Frontal cortex (tissue), 4 donors: Measurements from ENCODE around the gene MST1. TPM values are rescaled to one million over a fixed set of nuclear protein-coding genes. Genes with fewer than 3 reads are reported as not detected.
"Not testable (repeated sequence)": the region's sequence is repeated elsewhere in the genome, so short reads cannot be mapped to it uniquely, and the experiment has no call there.

Experiments used
- DNase-seq, 2 donors: peaks; one replicate each; pipeline ENCODE4 v3.0.0; 2012; ENCODE audit warnings: low spot score in 2 of 2
- FAIRE-seq: peaks from 2 replicates; lab custom pipeline; 2012; peaks lifted over from hg19 to GRCh38; lab: Jason Lieb, UNC
- total RNA-seq: library from RNA; depleted of rRNA; stranded (reverse); fragments of >200 nt; gene quantifications from one replicate; pipeline ENCODE4 v1.2.3, GENCODE V29; 2014
- donor health status: control.
- donor health status: control.
- donor health status: control.

The MST1 gene
- total RNA-seq, 1 donor from 2014 or later: 6.9 TPM

DNA sequence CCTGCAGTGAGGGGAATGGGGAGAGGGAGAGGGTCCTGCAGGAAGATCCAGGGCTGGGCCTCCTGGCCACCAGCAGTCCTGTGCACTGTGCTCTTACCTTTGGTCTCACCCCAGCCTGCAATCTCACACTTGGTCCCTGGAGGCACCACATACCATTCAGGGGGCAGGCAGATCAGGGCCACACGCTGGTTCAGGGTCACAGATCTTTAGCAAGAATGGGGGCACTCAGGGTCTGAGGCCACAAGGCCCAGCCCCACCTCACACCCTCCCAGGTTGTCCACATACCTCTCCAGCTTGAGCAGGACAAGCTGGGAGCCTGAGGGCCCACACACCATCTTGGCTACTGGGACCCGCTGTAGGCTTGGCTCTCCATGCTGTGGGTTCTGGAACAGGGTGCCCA, 4.8 kb downstream of the MST1 start:
- not testable (repeated sequence) for FAIRE-seq, DNase-seq

- DNase-seq (no peak), FAIRE-seq (no peak)
These were observed 6.1 kb downstream of the MST1 start for GRCh38 chr3:49683162-49683561.

DNA sequence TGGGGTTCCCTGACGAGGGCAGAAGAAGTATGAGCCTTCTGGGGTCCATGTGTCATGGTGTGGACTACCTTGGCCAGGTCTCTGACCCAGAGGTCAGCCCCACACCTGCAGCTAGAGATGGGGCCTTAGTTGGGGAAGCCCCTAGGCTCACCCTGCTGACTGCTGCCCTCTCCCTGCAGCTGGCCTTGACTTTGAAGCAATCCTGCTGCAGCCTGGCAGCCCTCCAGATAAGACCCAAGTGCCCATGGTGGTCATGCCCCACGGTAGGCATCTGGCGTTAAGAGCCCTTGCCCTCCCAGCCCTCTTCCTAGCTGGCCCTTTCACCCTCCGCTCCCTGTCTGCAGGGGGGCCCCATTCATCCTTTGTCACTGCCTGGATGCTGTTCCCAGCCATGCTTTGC, 7.7 kb downstream of the MST1 start:
- no peak for FAIRE-seq
- no peak for DNase-seq

DNA sequence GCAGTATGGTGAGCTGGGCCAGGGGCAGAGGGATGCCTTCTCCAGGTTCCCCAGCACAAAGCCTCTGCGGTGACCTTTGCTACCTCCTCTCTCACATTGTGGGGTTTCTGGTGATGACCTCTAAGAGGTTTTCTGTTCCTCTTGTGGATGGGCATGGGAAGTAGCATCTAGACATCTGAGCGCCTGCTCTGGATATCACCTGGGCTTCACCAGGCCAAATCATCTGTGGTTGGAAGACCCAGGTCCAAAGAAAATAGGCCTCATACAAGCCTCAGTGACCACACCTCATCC, 8.1 kb downstream of the MST1 start:
- DNase-seq: no peak
- no peak for FAIRE-seq

DNA sequence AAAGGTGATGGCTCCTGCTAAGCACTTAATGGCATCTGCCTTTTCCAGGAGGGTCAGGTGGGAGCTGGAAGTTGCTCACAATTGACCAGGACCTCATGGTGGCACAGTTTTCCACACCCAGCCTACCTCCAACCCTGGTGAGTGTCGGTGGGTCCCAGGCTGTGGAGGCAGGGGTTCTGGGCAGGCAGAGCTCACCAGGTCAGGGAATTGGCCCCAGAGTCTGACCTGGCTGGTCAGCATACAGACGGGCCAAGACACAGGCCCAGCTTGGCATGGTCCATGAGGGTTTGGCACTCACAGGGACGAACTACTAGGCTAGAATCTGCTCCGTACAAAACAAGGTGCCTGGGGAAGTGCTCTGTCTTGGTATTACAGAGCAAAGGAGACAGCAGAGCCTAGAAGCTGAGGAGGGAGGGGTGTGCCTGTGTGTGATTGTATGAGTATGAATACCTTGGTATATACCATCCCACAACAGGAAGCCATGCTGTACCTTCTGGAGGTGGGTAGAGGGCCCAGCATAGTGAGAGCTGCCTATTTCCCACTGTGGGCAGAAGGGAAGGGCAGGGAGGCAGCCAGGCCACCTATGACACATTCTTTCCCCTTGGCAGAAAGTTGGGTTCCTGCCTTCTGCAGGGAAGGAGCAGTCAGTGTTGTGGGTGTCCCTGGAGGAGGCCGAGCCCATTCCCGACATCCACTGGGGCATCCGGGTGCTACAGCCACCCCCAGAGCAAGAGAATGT, 8.6 kb downstream of the MST1 start:
- no peak for FAIRE-seq
- no peak for DNase-seq

GRCh38 chr3:49675912-49676311, 13.4 kb downstream of the MST1 start:
- FAIRE-seq (no peak), DNase-seq (no peak)

- no peak for FAIRE-seq
- DNase-seq: no peak
These were observed 14.7 kb downstream of the MST1 start for GRCh38 chr3:49674497-49674983.

DNA sequence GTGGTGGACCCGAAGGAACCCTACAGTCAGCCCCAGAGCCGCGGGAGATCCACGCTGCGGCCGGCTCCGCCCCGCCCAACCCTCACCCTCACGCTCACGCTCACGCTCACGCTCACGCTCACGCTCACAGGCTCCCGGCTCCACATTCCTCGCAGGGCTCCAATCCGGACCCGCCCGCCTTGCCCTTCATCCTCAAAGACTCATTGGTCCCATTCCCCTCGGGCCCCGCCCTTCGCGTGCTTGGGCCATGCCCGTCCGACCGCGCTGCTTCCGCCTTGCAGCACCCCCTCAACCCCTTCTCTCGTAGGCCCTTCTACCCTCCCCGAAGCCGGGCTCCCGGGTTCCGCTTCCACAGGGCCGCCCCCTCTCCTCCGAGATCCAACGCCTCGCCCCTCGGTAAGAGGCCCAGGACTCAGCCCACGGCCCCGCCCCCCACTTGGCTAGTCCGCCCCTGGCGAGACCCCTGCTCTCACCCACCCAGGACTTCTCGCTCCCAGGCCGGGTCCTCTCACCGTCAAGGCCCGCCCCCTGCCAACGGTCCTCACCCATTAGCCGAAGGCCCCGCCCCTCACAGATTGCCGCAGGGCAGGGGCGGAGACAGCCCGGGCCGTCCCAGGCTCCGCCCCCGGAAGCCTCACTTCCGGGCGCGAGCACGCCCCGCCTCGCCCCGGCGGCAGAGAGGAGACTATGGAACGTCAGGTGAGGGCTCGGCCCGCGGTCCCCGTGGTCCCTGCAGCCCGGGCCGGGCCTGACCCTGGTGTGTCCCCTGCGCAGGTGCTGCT, 15.4 kb downstream of the MST1 start, which contains the start of gene APEH:
TSS of gene APEH (plus strand) at position 637 of the 782 bp plus-strand sequence. CDS start at position 688, 51 bp downstream.
- FAIRE-seq (no peak), DNase-seq (peak; percentile 94 to 98)

GRCh38 chr3:49673121-49673714, 16.1 kb downstream of the MST1 start:
- no peak for FAIRE-seq
- DNase-seq: no peak

GRCh38 chr3:49671291-49672288, 17.7 kb downstream of the MST1 start:
- FAIRE-seq (no peak), DNase-seq (peak; percentile 69 to 77)

DNA sequence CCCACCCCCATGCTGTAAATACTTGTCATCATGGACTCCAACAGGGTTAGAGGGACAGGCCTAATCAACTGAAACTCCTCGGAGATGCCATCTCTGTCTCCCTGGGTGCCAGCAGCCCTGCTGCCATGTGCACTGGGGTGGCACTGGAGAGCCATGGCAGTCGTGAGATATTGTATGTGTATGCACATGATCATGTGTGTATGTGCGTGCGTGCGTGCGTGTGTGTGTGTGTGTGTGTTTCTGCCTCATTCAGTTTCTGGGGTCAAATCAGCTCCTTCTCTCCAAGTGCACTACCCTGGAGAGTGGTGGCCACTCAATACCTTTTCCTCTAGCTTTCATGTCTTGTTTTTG, 18.4 kb downstream of the MST1 start:
- DNase-seq (no peak), FAIRE-seq (no peak)

- no peak for FAIRE-seq
These were observed 19.9 kb downstream of the MST1 start for GRCh38 chr3:49669352-49669751.

DNA sequence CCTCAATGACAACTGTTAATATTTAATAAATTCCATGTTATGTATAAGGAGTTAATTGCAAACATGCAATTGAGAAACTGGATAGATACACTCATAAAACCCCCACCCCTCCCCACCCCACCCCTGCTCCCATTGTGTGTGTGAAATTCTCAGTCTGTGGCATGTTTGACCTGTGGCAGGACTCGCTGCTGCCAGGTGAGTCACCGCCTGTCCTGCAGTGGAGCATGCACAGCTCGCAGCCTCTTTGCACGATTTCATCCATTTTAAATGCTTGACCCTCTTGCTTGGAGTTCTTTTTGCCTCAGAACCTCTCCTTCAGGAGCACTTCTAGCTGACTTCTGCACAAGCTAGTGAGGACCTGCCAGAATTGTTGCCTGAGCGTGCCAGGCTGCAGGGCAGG, 20.4 kb downstream of the MST1 start:
- FAIRE-seq (no peak), DNase-seq (no peak)

More at GRCh38 chr3:49669352-49669751, 19.9 kb downstream of the MST1 start:
- no peak for DNase-seq

DNA sequence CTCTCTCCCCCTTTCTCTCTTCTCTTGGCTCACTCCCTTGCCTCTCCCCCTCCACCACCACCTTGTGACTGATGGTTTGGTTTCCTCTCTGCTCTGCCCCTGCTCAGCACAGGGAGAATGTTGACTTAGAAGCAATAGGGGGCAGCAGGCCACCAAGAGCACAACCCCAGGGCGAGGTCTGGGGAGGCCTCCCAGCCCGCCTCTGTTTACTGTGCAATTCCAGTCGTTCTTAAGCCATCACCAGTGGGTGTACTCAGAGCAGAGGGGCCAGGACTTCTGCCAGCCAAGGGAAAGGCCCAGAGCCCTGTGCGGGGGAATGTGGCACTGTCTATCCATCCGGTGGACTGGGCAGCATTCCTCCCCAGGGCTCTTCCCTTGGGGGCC, 20.9 kb downstream of the MST1 start:
- FAIRE-seq: no peak

GRCh38 chr3:49667701-49668413, 21.4 kb downstream of the MST1 start:
- no peak for DNase-seq
- FAIRE-seq: no peak

More for the DNA sequence above, 20.9 kb downstream of the MST1 start:
- DNase-seq: no peak

DNA sequence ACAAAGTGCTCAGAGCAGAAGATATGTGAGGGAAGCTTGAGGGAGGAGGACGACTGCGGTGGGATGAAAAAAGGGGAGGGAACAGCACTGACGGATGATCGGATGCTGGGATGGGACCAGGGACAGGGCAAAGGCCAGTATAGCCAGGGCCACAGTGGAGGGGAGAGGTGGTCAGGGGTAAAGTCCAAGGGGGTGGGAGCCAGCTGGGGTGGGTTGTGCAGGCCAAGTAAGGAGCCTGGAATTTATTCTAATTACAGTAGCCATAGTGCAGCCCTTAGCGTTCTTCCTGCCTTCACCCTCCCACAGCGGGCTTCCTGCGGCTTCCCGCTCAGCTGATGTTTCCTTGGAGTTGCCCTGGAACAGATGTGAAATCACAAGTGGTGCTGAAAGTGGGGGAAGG, 22.7 kb downstream of the MST1 start:
- FAIRE-seq (no peak), DNase-seq (no peak)

DNA sequence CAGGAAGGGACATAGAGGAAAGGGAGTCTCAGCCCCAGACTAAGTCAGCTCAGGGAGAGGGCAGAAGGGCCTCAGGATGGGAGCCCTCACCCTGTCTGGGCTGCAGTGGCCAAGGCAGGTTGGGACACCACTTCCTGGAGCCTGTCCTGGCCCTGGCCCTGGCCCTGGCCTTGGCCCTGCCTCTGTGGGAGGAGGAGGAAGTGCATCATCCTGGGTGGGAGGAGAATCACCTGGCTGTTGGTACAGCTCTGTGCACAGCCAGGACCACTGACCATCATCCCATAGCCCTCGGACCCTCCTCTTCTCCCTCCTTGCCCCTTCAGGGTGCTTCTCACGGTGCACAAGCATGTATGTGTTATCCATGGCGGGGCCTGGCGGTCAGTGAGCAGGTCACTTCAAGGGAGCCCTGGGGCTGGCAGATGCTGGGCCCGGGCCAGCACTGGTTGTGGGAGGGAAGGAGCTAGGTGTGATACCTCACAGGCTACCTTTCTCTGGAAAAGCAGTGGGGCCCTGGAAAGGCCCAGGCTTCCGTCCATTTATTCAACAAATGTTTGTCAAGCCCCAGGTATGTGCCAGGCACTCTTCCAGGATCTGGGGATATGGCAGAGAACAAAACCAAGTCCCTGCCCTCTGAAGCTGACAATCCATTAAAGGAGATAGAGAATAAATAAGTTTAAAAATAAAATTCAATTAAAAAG, 23.3 kb downstream of the MST1 start:
- no peak for DNase-seq
- FAIRE-seq: no peak

DNA sequence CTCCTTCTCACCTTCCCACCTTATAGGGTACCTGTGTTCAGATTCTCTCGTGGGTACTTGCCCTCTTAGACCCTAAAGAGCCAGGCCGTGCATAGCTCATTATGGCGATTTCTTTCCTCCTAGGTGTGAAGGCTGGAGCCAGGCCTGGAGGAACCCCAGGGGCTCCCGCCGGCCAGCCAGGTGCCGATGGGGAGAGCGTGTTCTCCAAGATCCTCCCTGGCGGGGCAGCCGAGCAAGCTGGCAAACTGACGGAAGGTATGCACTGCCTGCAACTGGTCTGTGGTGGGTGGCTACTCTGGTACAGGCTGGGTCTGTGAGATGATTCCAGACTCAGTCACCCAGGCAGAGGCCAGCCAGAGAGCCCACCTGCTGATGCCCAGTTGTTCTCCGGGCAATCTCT, 25.0 kb downstream of the MST1 start:
- FAIRE-seq (no peak), DNase-seq (no peak)

- FAIRE-seq: no peak
These were observed 25.4 kb downstream of the MST1 start for GRCh38 chr3:49663831-49664230.

More at GRCh38 chr3:49663831-49664230, 25.4 kb downstream of the MST1 start:
- no peak for DNase-seq
